ENCODE measurements around the gene SLC34A1. TPM values are rescaled to one million over a fixed set of nuclear protein-coding genes. Genes with fewer than 3 reads are reported as not detected.

The SLC34A1 gene
- total and polyA plus RNA-seq, 2 of the 4 experiments (the other 2 are of a cell fraction), result not detected

GRCh38 chr5:177389241-177390169 is 5.3 kb downstream of the SLC34A1 start:
- no peak overlapping the region for H3K23ac ChIP-seq (ENCODE audit: low read depth, low read length)
- intact Hi-C loops (cut with micrococcal nuclease) (loop anchor here (1.0 to 2.0 kb wide), 3 partner anchors 57 to 111 kb away; partner anchors contain the start of gene PRR7), in situ Hi-C loops (cut with MboI; ENCODE audit: low sequenced_read_pairs) (no loop called here), dilution Hi-C loops (cut with HindIII; ENCODE audit: low sequenced_read_pairs, unreplicated experiment) (no loop called here)
- H3K79me1 ChIP-seq (ENCODE audit: low read depth in 1 of 2, low read length in 2 of 2), result peaks cover 0 to 2% of the 10 kb centered on the region in 2 experiments; a peak in 1 of 4 replicates
- CTCF ChIA-PET, result interaction anchor here (0.8 to 4.9 kb wide), 8 partner anchors 10 to 157 kb away, joined by 3 to 56 read pairs (median 7); partner anchors contain the start of gene PFN3
- ATAC-seq (ENCODE audit: low read depth) (peak; percentile 74), DNase-seq (peak; percentile 96)
- H4K20me1 ChIP-seq (ENCODE audit: insufficient read depth, low read length), result peaks cover 19% of the 10 kb centered on the region
- H3K4ac ChIP-seq (ENCODE audit: low read depth, low read length), result no peak overlapping the region; the same call in 1 of the 2 replicates
- no peaks in the 10 kb centered on the region for H3K9me3 ChIP-seq (ENCODE audit: control insufficient read depth, insufficient read depth, low read length)
- H3K9me1 ChIP-seq (ENCODE audit: insufficient read depth, low read length), result peaks cover 13% of the 10 kb centered on the region
- H2BK5ac ChIP-seq (ENCODE audit: low read depth, low read length, poor library complexity, severe bottlenecking), result no peak overlapping the region
- H2BK20ac ChIP-seq (ENCODE audit: low read depth, low read length), result no peak overlapping the region
- H3K4me1 ChIP-seq (ENCODE audit: control insufficient read depth, insufficient read depth, low read length), result peaks cover 16% of the 10 kb centered on the region
- H2BK120ac ChIP-seq (ENCODE audit: low read depth, low read length), result no peak overlapping the region
- 29% methylated on average over 9 of the region's 21 CpGs; no CpG with 5 or more reads in 1 of the 2 experiments for WGBS, 2 experiments (ENCODE audit: extremely low coverage in 2 of 2, insufficient read length in 1 of 2)
- H2AFZ ChIP-seq (replicated peaks; ENCODE audit: low read length, poor library complexity), result peak overlapping the region; percentile 67
- no peak overlapping the region for H4K5ac ChIP-seq (ENCODE audit: low read depth, low read length)
- no peak overlapping the region for H4K8ac ChIP-seq (ENCODE audit: low read depth in 2 of 2, low read length in 2 of 2)
- H3K18ac ChIP-seq (ENCODE audit: low read depth, low read length), result no peak overlapping the region
- peak overlapping the region; percentile 21 for H3K27ac ChIP-seq (ENCODE audit: insufficient read depth, low read length)
- peak overlapping the region; percentile 46; the same call in 1 of the 2 replicates for H2AK5ac ChIP-seq (ENCODE audit: low read depth, low read length)
- H3K4me2 ChIP-seq (ENCODE audit: low read depth, low read length), result peak overlapping the region; percentile 67
- peak overlapping the region; percentile 47 for H2AK9ac ChIP-seq (replicated peaks; ENCODE audit: low read depth, low read length, poor library complexity)
- no TSS peak for BruUV-seq (replicated peaks)
- no peaks in the 10 kb centered on the region for H3K36me3 ChIP-seq (ENCODE audit: control insufficient read depth, insufficient read depth, low read length)
- H2BK15ac ChIP-seq (ENCODE audit: low read depth, low read length), result no peak overlapping the region
- H3K56ac ChIP-seq (ENCODE audit: extremely low read depth, insufficient read depth, low read length), result no peak overlapping the region
- TF ChIP-seq MAFK (IDR thresholded peaks at IDR 0.05; ENCODE audit: low read depth, low read length), result peak; percentile 36
- no peak for TF ChIP-seq CHD1 (IDR thresholded peaks at IDR 0.05; ENCODE audit: low read depth, low read length)
- peak; percentile 75 for TF ChIP-seq FOS (IDR thresholded peaks at IDR 0.05; ENCODE audit: low read depth, low read length)
- TF ChIP-seq BHLHE40 (IDR thresholded peaks at IDR 0.05; ENCODE audit: low read depth, low read length), result peak; percentile 91
- no peak overlapping the region for H3K4me3 ChIP-seq (ENCODE audit: insufficient read depth, low read depth, low read length)
- no peak overlapping the region for H4K91ac ChIP-seq (ENCODE audit: insufficient read depth, low read depth, low read length)
- peaks cover 27% of the 10 kb centered on the region for H3K27me3 ChIP-seq (ENCODE audit: control insufficient read depth, insufficient read depth, low read length)
- H3K9ac ChIP-seq (ENCODE audit: low read depth, low read length), result no peak overlapping the region
- POLR2A ChIA-PET (ENCODE audit: unreplicated experiment), result interaction anchor here (0.6 to 0.7 kb wide), 2 partner anchors 26 to 66 kb away, joined by 3 read pairs; no protein-coding TSS in a partner anchor
- no peak overlapping the region for H3K14ac ChIP-seq (replicated peaks; ENCODE audit: low read depth, low read length)

Measured in IMR-90 (cell line).